GM19025 (cell line): ENCODE data around the gene HS6ST3.

Experiments used
- ATAC-seq: cut with Tn5 transposase; IDR thresholded peaks from one replicate; pipeline ENCODE4 v1.9.1; 2021; ENCODE audit warnings: mild to moderate bottlenecking, low read depth, moderate library complexity; ENCODE audit not compliant: unreplicated experiment

Gene HS6ST3

DNA sequence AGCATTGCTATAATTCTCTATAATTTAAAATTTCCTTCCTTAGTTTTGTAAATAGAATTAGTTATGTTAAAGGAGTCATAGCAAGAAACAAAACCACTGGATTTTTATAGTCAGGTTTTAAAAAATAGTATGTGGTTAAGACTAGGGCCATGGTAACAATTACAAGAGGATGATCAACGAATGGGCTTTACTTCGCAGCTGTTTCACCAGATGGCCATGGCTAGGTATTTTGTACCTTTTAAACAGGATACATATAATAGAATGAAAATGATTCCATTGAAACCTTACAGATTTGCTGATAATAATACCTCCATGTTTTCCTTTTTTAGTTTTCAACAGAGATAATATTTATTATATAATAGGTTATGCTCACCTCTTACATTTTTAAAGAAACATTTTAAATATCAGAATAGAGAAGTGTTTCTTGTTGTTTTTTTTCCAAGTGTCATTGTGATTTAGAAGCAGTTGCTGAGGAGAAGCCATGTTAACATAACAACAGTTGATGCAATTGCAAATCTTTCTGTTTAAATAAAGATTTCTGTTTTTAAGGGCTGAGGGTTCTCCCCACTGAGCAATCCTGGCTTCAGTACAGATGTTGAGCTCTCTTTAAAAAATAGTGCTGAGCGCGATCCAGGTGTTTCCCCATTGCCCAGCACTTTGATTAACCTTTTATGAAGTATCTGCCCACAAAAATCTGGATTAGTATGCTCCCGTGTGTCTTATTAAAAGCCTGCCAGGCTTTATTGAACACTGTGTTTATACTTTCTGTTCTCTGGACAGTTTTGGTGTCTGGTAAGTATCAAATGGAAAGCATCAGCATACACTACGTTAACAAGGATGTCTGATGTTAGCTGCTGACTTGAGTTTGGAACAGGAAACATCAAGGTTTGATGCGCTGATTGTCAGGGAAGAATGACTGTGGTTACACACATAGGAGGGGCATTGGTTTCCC, 205.3 kb downstream of the HS6ST3 start:
- no peak for ATAC-seq

DNA sequence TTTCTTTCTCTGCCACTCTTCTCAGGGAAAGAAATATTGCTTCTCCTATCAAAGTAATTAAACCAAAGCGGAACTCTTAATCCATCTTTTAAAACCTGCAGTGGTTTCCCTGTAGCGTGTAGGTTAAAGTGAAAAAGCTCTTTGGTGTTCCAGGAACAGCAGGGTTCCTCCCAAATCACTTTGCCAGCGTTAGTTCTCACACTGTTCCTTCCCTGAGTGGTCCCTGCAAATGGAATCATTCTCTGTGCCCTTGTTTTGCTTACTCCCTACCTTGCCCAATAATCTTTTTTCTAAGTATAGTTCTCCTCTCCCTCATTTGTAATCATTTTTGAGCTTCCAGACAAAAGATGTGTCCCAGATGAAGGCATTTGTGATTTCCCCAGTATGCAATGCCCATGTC, 207.5 kb downstream of the HS6ST3 start:
- no peak for ATAC-seq

DNA sequence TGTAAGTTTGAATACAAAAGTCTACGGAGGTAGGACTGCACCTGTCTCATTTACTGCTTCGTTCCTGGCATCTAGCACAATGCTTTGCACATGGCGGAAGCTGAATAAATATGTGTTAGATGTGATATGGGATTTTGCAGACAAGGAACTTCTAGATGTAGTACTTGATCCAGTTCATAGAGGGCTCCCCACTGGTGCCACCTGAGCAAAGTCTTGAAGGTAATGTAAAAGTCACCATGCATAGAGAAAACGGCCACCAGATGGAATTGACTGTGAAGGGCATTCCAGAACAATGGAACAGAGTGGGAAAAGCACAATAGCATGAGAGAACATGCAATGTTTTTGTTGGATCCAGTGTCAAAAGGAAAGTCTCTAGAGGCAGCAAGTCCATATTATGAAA, 209.3 kb downstream of the HS6ST3 start:
- ATAC-seq = no peak

DNA sequence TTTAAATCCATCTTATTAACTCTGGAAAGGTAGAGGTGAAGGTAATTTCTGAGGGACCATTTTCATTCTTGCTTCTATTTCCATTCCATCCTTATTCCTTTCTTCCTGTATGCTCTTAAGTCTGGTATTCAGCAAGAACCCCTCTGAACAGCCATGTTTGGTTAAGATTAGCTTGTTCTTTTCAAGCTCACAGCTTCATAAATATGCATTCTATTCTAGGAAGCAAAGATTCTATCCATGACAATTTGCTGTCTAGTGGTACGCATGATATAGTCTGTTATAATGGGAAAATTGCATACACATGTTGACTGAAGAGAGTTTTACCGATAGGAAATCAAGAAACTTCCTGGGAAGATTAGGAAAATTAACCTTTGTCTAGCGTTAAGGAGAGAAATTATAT, 218.7 kb downstream of the HS6ST3 start:
- ATAC-seq = no peak

DNA sequence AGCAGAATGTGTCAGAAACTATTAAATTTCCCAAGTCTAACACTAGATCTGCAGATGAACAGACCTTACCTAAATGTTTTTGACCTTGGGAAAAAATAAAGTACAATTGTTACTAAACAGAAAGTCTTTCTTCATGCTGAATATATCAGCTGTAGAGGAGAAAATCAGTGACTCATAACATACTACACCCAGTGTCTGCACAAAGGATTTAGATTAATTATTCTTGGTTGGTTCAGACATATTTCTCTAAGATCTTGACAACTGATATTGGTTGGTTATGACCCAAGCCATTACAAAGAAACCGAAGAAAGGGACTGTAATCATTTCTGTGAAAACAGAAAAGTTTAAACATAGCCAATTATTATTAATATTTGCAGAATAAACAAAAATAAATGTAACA, 225.1 kb downstream of the HS6ST3 start:
- ATAC-seq = no peak

DNA sequence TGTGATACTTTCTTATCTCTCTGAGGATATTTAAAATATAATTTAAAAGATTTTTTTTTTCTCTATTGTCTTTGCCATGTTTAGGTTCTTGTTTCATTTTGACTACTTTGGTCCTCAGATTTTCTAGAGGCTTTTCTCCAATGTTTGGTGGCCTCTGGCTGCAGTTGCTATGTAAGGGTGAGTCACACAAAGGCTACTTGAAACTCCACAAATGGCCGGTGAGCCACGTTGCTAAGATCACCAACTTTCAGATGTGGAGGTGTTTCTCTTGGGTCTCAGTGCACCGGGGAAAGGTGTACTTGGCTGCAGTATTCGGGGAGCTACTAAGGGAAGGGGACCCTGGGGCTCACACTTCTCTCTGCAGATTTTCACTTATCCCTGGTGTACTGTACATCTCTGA, 248.1 kb downstream of the HS6ST3 start:
- no peak for ATAC-seq

DNA sequence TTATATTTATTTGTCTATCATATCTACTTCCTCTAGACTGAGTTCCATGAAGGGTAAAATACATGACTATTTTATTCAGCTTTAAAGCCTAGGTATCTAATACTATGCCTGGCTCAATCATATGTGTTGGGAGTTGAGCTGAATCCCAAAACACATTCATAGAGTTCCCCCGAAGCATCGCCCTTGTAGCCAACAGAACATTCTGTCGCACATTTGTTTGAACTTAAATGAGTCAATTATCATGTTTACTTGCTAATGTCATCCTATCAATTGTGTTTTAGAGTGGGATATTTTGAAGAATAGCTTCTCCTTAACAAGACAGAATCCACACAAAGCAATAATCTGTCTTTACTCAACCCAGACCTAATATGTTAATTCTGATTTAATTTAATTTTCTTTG, 252.4 kb downstream of the HS6ST3 start:
- ATAC-seq = no peak

DNA sequence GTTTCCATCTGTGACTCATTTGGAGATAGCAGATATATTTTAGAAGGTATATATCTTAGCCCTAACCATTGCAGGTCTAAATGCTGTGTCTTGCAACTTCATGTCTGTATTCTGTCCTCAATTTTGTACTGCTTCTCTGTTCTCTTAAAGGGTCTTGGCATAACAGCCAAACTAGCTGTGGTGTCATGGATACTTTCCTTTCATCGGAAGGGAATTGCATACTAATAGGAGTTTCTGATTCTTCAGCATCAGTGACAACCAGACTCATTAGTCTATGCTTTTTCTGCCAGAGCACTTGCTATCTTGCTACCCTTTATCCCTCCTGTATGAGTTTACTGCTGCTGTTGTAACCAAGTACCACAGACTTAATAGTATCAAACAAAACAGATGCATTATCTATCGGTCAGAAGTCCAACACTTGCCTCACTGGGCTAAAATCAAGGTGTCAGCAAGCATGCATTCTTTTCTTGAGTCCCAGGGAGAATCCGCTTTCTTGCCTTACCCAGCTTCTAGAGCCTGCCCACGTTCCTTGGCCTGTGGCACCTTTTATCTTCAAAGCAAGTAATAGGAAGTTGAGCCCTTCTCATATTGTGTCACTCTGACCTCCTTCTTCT, 253.1 kb downstream of the HS6ST3 start:
- no peak for ATAC-seq

DNA sequence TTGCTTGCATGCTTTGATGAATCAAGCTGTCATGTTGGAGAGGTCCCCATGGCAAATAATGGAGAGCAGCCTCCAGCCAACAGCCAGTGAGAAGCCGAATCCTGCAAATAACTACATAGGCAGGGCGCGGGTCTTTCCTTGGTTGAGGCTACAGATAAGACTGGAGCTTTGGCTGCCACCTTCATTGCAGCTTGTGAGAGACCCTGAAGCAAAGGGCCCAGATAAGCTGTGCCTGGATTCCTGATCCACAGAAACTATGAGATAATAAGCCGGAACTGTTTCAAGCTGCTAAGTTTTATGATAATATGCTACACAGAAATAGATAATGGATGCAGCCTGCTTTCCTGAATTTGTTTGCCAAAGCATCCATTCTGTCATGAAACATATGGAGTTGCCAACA, 257.0 kb downstream of the HS6ST3 start:
- ATAC-seq = no peak

DNA sequence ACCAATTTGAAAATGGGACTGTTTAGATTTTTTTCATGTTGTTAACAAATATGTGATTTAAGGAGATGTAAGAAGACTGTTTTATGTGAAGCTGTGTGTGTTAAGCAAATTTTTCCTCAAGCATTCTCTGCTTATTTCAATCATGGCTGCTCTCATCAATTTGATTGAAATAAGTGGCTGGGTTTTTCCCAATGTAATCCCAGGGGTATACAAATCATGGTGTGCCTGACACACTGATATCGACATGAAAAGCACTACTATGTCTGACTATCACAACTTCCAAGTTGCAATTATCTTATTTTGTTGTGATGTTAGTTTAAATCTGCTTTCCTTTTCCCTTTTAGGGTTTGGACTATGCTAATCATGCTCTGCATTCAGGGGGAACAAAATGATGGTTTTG, 283.7 kb downstream of the HS6ST3 start:
- ATAC-seq = no peak

DNA sequence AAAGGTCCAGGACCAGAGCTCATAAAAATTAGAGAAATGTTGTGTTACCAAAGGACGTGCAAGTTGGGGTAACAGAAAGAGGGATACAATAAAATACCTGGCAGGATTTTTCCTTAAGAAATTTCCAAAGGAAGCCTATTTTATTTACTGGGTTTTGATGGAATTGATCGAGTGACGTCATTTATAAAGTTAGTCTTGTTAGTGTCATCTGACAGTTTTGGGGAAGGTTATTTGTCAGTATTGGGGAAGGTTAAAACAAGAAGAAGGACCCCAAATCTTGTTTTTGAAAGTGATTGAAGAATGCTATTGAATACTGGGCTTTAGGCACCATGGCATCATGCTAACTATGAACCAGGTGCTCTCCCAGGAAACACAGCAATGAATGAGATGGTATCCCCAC, 287.9 kb downstream of the HS6ST3 start:
- ATAC-seq = no peak

DNA sequence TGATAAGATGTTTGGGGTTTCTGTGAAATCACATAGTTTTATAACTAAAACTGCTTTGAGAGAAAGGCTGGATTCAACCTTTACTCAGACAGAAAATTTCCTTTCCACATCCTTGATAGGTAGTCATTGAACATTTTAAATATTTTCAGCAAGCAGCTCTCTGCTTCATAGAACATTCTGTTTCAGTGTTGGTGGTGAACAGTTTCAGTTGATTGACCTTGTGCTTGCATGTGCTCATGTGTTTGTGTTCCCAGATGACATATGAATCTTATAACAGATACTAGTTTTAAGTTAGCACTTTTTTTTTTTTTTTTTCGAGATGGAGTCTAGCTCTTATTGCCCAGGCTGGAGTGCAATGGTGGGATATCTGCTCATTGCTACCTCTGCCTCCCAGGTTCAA, 290.1 kb downstream of the HS6ST3 start:
- ATAC-seq = no peak

DNA sequence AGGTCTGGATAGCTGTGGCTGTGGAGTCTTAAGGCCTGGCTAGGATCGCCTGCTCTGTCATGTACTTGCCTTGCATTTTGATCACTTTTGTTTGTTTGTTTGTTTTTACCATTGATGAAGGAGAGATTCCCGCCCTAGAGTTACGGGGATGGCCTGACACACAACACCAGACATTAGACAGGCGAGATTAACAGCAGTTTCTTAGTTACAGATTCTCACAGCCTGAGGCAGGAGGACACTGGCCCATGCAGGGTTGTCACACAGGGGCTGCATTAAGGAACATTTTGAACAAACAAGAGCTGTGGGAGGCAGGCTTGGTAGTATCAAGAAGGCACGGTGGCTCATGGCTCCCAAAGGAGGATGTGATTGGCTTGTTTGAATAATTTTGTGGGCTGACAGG, 291.8 kb downstream of the HS6ST3 start:
- no peak for ATAC-seq

DNA sequence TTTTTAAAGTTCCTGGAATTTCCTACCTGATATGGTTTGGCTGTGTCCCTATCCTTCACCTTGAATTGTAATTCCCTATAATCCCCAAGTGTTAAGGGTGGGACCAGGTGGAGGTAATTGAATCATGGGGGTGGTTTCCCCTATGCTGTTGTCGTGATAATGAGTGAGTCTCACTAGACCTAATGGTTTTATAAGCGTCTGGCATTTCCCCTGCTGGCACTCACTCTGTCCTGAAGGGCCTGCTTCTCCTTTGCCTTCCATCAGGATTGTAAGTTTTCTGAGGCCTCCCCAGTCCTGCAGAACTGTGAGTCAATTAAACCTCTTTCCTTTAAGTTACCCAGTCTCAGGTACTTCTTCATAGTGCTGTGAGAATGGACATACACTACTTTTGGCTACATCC, 298.7 kb downstream of the HS6ST3 start:
- ATAC-seq = no peak

DNA sequence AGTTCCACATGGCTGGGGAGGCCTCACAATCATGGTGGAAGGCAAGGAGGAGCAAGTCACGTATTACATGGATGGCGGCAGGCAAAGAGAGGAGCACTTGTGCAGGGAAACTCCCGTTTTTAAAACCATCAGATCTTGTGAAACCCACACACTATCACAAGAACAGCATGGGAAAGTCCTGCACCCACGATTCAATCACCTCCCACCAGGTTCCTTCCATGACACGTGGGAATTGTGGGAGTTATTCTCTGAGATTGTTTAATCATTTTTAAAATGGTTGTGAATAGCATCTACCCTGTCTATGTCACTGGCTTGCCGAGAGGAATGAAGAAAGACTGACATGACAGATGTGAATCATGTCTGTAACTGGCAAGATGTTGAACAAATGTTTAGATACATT, 301.7 kb downstream of the HS6ST3 start:
- ATAC-seq = no peak

DNA sequence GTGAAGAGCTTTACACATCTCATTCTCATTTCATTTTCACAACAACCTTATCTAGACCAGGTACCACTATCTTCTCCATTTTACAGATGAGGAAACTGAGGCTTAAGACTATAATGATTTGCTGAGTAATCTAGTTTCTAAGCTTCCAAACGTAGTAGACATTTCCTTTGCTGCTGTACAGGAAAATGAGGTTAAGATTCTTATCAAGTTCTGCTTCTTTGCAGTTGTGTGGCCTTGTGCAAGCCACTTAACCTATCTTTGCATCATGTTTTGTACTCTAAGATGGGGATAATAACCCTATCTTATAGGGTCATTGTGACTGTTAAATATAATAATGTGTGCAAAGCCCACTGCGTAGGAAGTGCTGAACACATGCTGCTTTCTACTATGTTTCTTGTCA, 307.9 kb downstream of the HS6ST3 start:
- no peak for ATAC-seq

DNA sequence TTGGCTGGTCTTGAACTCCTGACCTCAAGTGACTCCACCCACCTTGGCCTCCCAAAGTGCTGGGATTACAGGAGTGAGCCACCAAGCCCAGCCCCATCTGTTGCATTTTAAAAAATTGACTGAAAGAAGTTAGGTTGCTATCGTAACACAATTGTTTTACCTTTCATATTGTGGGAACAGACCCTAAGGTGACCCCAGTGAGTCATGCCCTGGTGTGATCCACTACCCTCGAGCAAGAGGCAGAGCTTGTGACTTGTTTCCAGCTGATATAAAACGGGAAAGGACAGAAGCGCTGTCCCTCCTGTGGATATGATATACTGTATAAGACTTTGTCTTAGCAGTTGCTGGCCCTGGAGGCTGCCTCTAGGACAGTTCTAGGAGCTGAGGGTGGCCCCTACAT, 308.6 kb downstream of the HS6ST3 start:
- no peak for ATAC-seq

DNA sequence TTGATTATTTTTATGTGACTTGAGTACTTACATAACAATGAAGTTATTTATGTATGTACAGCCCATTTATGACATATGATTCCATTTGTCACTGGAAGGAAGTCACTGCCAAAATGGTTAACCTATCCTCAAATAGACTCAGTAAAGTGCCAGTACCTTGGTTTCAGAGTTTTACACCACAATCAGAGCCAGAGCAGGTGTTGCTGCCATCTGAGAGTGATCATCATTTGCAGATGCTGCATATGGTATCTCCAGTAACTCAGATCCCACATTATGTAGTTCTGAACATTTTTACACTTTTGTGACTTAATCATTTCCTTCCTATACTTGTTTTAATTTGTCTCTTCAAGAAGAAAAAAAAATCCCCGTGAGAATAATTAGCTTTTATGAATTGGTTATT, 313.3 kb downstream of the HS6ST3 start:
- no peak for ATAC-seq

DNA sequence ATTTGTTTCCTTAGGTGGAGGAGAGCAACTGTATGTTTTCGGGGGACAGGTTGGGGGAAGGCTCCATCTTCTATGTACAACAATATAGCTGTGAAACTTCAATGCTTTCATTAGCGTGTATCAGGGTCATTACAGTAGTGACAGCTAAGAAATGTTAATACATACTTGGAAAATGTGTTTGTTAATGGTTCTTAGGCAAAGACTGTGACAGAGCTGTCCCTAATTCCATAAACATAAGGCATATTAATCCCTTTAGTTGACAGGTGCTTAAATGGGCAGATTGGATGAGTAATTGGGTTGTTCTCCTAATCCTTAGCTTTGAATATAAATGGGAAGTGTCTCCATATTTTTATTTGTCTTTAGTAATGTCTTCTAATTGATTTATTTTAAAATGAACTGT, 313.7 kb downstream of the HS6ST3 start:
- ATAC-seq = no peak

DNA sequence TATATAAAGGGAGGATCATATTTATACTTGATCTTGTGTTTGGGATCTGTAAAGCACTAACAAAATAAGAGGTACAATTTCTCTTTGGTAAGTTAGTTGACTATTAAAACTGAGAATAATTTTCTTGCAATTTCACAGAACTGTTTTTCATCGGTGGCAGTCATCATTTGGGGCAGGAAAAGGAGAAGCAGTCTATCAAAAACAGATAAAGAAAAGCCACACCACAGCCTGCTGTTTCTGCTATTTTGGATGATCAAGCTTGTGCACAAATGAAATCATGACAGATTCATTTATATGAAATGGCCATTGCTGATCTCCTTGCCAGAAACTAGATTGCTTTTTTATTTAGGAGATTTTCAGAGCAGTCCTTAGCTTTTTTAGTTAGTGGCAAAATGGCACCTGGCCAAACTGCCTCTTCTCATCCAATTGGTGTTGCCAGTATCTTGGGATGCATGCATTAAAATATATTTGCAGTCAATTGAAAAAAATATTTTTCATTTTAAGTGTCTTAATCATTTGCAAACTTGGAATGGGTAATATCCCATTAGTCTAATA, 326.0 kb downstream of the HS6ST3 start:
- ATAC-seq = no peak

DNA sequence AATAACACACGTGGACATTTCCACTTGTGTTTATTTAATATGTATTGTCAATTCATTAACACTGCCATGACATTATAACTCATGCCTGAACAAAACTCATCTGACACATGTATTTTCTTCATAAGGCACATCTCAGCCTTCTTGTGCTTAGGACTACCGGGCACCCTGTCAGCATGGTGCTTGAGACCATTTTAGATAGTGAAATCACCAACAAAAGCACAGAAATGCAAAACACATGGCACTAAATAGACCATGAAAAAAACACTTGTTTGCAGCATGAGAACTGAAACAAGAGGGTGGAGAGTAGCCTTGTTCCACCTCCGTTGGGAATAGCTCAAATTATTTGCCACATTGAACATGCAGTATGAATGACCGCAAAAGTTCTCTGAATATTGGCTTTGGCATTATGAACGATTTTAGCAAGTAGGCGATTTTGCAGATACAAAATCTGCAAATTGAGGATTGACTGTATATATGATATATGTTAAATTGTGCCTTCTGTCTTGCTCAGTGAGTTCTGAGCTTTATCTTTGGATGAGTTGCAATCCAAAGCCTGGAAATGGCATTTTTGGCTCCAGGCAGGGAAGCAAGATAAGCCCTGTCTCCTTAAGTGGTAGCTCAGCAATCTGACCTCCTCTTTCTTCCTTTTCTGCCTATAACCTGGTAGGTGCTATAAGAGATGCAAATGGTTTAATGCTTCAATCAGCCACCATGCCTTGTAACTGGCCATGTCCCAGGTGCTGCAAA, 328.2 kb downstream of the HS6ST3 start:
- no peak for ATAC-seq
